H1 (cell line): Measurements from ENCODE around the gene CRB2. TPM values are rescaled to one million over a fixed set of nuclear protein-coding genes. Genes with fewer than 3 reads are reported as not detected.

Source experiments
- CHD1 ChIP-seq: IDR thresholded peaks from 2 replicates; pipeline ENCODE4 v1.6.1; 2012; ENCODE audit warnings: low read depth, low read length, improper control_type of control experiment
- CREB1 ChIP-seq: IDR thresholded peaks from 2 replicates; pipeline ENCODE4 v1.6.1; 2012; ENCODE audit warnings: inconsistent platforms
- EGR1 ChIP-seq: IDR thresholded peaks from 2 replicates; pipeline ENCODE4 v1.6.1; 2011; ENCODE audit warnings: low read depth, low read length, borderline replicate concordance
- EP300 ChIP-seq, 2 experiments: IDR thresholded peaks; 1 replicate in 1 of 2; 2 replicates in 1 of 2; pipeline ENCODE4 v1.6.1; 2011 to 2012; ENCODE audit warnings: low read depth in 2 of 2, low read length in 2 of 2, mild to moderate bottlenecking in 2 of 2, borderline replicate concordance in 1 of 2, inconsistent platforms in 1 of 2, moderate library complexity in 1 of 2
- GABPA ChIP-seq: IDR thresholded peaks from 2 replicates; pipeline ENCODE4 v1.6.1; 2011; ENCODE audit warnings: mild to moderate bottlenecking, low read length, moderate library complexity, borderline replicate concordance; ENCODE audit not compliant: insufficient read depth
- HDAC2 ChIP-seq, 2 experiments: fragments of 300-600 bp in 1 of 2; sonication (generic) in 1 of 2; IDR thresholded peaks; 2 replicates each; pipeline ENCODE4 v1.6.1; 2011 to 2012; ENCODE audit warnings: low read depth in 2 of 2, low read length in 2 of 2, mild to moderate bottlenecking in 2 of 2, moderate library complexity in 2 of 2, borderline replicate concordance in 1 of 2, inconsistent platforms in 1 of 2
- KDM1A ChIP-seq: fragments of 200-600, 300-600 bp; sonication (generic); IDR thresholded peaks from 2 replicates; pipeline ENCODE4 v1.7.1; 2016; ENCODE audit warnings: mild to moderate bottlenecking, low read length, borderline replicate concordance
- KDM4A ChIP-seq: IDR thresholded peaks from one replicate; pipeline ENCODE4 v1.7.1; 2012; ENCODE audit warnings: low read depth, mild to moderate bottlenecking, moderate library complexity, low read length, inconsistent platforms; ENCODE audit not compliant: severe bottlenecking
- TEAD4 ChIP-seq: IDR thresholded peaks from 2 replicates; pipeline ENCODE4 v1.6.1; 2012; ENCODE audit warnings: low read depth, low read length, inconsistent platforms, mixed read lengths
- YY1 ChIP-seq: IDR thresholded peaks from 2 replicates; pipeline ENCODE4 v1.6.1; 2011; ENCODE audit warnings: low read depth, mild to moderate bottlenecking, low read length
- polyA plus RNA-seq, 7 experiments: library from polyadenylated mRNA; depleted of rRNA in 3 of 7; stranded (reverse) in 5 of 7; unstranded in 2 of 7; fragments of >200 nt in 5 of 7; fragments of 200-250 nt in 2 of 7; gene quantifications; 1 replicate in 5 of 7; 2 replicates in 1 of 7; 4 replicates in 1 of 7; pipeline versions ENCODE4 v1.2.1 to v1.2.3, GENCODE V29; 2011 to 2013; ENCODE audit warnings: missing spikeins in 2 of 7, mixed read lengths in 2 of 7
- total RNA-seq: library from RNA; stranded (reverse); fragmentation: NEBNext Ultra II Directional; extraction: Animal tissue kit (Norgen Biotek cat#: 25700); gene quantifications from 2 replicates; pipeline ENCODE4 v1.2.1, GENCODE V29; 2021
- TF ChIP-seq, protein P1 (sequence below), 3 experiments: IDR thresholded peaks; 1 replicate in 2 of 3; 2 replicates in 1 of 3; pipeline versions ENCODE4 v1.5.1 to v1.6.1; 2011; ENCODE audit warnings: low read length in 3 of 3, mild to moderate bottlenecking in 3 of 3, inconsistent platforms in 2 of 3, low read depth in 1 of 3, moderate library complexity in 1 of 3; ENCODE audit not compliant: insufficient read depth in 1 of 3; ENCODE audit errors: control extremely low read depth in 1 of 3
- TF ChIP-seq, protein P2 (sequence below): IDR thresholded peaks from 2 replicates; pipeline ENCODE4 v1.6.1; 2012; ENCODE audit warnings: inconsistent platforms

The CRB2 gene
- total and polyA plus RNA-seq, 2 of the 8 experiments (the other 6 are each of a cell fraction or from before 2014, with no cell fraction given), result 4.0 to 8.4 TPM

DNA sequence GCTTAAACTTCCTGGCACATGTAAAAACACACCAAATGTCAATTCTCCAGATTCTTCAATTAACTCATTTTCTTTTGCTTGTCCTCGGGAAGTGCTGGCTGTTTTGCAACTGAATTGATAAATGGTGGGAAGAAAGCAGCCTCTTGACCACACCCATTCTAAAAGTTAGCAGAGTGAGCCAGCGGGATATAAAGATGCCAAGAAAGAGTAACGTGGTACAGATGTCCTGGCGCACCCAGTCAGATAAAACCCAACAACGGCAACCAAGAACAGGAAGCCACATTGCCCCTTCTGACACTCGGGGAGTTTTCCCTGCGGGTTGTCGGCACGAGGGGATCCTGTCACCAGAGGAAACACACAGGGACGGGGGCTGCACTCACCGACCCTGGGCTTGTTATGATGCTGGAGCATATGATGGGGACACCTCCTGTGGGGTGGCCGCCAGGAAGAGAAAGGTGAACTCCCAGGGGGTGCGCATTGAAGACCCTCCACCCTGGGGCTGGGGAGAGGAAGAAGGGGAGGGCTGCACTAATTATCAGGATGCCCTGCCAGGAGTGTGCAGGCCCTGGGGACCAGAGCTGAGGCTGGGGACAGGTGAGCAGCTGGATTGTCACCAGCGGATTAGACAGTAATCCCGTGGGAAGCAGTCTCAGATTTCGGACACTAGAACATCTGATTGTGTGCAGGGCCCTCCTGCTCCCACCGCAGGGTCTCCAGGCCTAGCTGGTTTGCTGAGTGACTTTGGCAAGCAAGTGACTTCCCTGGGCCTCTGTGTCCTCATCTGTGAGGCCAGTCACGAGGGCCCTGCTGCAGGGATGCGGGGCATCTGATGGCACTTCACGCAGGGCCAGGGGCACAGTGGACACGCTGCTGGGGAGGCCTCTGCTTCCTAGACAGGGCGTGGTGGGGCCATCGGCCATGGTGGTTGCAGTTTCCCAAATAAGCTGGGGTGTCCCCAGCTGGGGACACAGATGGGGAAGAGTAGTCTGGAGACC, 59.2 kb downstream of the CRB2 start (continued):
- TF ChIP-seq, protein P1, sequence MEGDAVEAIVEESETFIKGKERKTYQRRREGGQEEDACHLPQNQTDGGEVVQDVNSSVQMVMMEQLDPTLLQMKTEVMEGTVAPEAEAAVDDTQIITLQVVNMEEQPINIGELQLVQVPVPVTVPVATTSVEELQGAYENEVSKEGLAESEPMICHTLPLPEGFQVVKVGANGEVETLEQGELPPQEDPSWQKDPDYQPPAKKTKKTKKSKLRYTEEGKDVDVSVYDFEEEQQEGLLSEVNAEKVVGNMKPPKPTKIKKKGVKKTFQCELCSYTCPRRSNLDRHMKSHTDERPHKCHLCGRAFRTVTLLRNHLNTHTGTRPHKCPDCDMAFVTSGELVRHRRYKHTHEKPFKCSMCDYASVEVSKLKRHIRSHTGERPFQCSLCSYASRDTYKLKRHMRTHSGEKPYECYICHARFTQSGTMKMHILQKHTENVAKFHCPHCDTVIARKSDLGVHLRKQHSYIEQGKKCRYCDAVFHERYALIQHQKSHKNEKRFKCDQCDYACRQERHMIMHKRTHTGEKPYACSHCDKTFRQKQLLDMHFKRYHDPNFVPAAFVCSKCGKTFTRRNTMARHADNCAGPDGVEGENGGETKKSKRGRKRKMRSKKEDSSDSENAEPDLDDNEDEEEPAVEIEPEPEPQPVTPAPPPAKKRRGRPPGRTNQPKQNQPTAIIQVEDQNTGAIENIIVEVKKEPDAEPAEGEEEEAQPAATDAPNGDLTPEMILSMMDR (IDR thresholded peaks at IDR 0.05; ENCODE audit: control extremely low read depth in 1 of 3, insufficient read depth in 1 of 3, low read depth in 1 of 3, low read length in 3 of 3), result no peak
- no peak for TF ChIP-seq EP300 (IDR thresholded peaks at IDR 0.05; ENCODE audit: borderline replicate concordance in 1 of 2, low read depth in 2 of 2, low read length in 2 of 2)
- no peak for TF ChIP-seq HDAC2 (IDR thresholded peaks at IDR 0.05; ENCODE audit: borderline replicate concordance in 1 of 2, low read depth in 2 of 2, low read length in 2 of 2)
- TF ChIP-seq EGR1, result no peak
- no peak for TF ChIP-seq TEAD4
- TF ChIP-seq, protein P2, sequence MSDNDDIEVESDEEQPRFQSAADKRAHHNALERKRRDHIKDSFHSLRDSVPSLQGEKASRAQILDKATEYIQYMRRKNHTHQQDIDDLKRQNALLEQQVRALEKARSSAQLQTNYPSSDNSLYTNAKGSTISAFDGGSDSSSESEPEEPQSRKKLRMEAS, result no peak
- no peak for TF ChIP-seq KDM4A
- no peak for TF ChIP-seq CREB1
- TF ChIP-seq KDM1A, result no peak
- no peak for TF ChIP-seq YY1
- TF ChIP-seq CHD1, result no peak
- no peak for TF ChIP-seq GABPA
- TF ChIP-seq, all 59 proteins: peak for 0
